NCI-H2227 treated with DMSO at 0.1 percent for 48 hours (cell line): ENCODE results near the gene OR5D14.

Experiments used
- DNase-seq: peaks from one replicate; lab custom pipeline; 2025; lab: John Stamatoyannopoulos, UW

The OR5D14 gene

GRCh38 chr11:55795256-55795655 is at the start of gene OR5D14:
TSS of gene OR5D14 (plus strand) at chr11:55795556. CDS start at chr11:55795556, 0 bp downstream.
- DNase-seq, result no peak

GRCh38 chr11:55773138-55773537 is 22.2 kb upstream of the OR5D14 start, which contains the start of gene OR5D13:
TSS of gene OR5D13 (plus strand) at chr11:55773438. CDS start at chr11:55773438, 0 bp downstream.
- DNase-seq, result no peak

GRCh38 chr11:55791606-55792005 is 3.8 kb upstream of the OR5D14 start:
- no peak for DNase-seq

GRCh38 chr11:55793321-55793720 is 2.0 kb upstream of the OR5D14 start:
- no peak for DNase-seq

- no peak for DNase-seq
Observed at GRCh38 chr11:55806248-55806647, 10.9 kb downstream of the OR5D14 start.

GRCh38 chr11:55811067-55811466 is 15.7 kb downstream of the OR5D14 start, which contains the start of gene OR5L1:
TSS of gene OR5L1 (plus strand) at chr11:55811367. CDS start at chr11:55811467, 100 bp downstream.
- DNase-seq, result no peak

GRCh38 chr11:55819330-55819729 is 24.0 kb downstream of the OR5D14 start, which contains the start of gene OR5D18:
TSS of gene OR5D18 (plus strand) at chr11:55819630. CDS start at chr11:55819630, 0 bp downstream.
- no peak for DNase-seq

GRCh38 chr11:55826919-55827318 is 31.6 kb downstream of the OR5D14 start, which contains the start of gene OR5L2:
TSS of gene OR5L2 (plus strand) at chr11:55827219. CDS start at chr11:55827219, 0 bp downstream.
- no peak for DNase-seq

GRCh38 chr11:55838452-55838851 is 43.1 kb downstream of the OR5D14 start, which contains the start of gene OR5D16:
TSS of gene OR5D16 (plus strand) at chr11:55838752. CDS start at chr11:55838752, 0 bp downstream.
- no peak for DNase-seq
